Activated CD8-positive, alpha-beta memory T cell treated with anti-CD3 and anti-CD28 coated beads for 1 hour (primary cell): ENCODE data around the gene METTL9.
A peak's percentile ranks its signal among the peaks of the same experiment; 100 is the strongest.
"Not testable (repeated sequence)": the region's sequence is repeated elsewhere in the genome, so short reads cannot be mapped to it uniquely, and the experiment has no call there.

ENCODE experiments used
- DNase-seq, 2 donors: peaks; one replicate each; pipeline ENCODE4 v3.0.0-alpha.2; 2020; ENCODE audit warnings: low read depth in 1 of 2; ENCODE audit errors: extremely low read depth in 1 of 2

The METTL9 gene

GRCh38 chr16:21599122-21600030 lies at the start of gene METTL9:
METTL9 (plus strand) TSS chr16:21599577; CDS start chr16:21599734, 157 bp downstream.
- peak; percentile 88 to 90 for DNase-seq

- not testable (repeated sequence) for DNase-seq
These were observed 49.4 kb upstream of the METTL9 start for GRCh38 chr16:21549975-21550374.

- DNase-seq, result not testable (repeated sequence)
These were observed 48.9 kb upstream of the METTL9 start for GRCh38 chr16:21550435-21550834.

- DNase-seq, result not testable (repeated sequence)
These were observed 48.3 kb upstream of the METTL9 start for GRCh38 chr16:21551076-21551475.

- DNase-seq, result not testable (repeated sequence)
These were observed 47.8 kb upstream of the METTL9 start for GRCh38 chr16:21551600-21551999.

GRCh38 chr16:21553481-21554296 lies 45.7 kb upstream of the METTL9 start:
- DNase-seq, result not testable (repeated sequence)

DNA sequence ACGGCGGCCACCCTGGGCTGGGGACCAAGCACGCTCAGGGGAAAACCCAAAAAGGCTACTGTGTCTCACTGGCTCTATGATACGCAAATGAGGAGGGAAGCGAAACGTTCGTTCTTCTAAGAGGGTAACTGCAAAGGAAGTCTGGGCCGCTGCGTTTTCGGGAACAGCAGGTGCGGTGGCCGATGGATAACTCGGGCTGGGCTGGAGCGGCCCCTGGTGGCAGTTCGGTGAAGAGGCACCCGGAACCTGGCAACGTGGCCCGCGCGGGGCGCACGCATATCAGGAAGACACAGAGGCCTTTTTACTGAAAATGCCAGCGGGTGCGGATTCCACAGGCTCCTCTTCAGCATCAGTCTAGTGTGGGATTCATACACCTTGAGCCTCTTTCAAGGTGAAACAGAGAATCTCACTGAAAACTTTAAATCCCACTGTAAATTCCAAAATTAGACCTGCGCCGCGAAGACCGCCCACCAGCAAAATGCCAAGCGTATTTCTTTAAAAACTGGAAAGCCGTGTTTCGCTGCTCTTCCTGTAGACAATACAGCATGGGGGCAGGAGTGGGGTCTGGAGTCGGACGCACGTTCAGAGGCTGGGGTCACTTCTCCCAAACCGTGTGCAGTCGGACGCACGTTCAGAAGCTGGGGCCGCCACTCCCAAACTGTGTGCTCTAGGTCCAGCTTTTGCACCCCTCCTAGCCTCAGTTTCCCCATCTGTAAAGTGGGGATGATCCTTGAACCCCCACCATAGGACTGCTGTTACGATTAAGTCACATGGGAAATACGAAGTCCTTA lies 44.4 kb upstream of the METTL9 start:
- peak; percentile 81 for DNase-seq

- not testable (repeated sequence) for DNase-seq
These were observed 43.8 kb upstream of the METTL9 start for GRCh38 chr16:21555621-21556020.

GRCh38 chr16:21556026-21556595 lies 43.3 kb upstream of the METTL9 start:
- not testable (repeated sequence) for DNase-seq

DNA sequence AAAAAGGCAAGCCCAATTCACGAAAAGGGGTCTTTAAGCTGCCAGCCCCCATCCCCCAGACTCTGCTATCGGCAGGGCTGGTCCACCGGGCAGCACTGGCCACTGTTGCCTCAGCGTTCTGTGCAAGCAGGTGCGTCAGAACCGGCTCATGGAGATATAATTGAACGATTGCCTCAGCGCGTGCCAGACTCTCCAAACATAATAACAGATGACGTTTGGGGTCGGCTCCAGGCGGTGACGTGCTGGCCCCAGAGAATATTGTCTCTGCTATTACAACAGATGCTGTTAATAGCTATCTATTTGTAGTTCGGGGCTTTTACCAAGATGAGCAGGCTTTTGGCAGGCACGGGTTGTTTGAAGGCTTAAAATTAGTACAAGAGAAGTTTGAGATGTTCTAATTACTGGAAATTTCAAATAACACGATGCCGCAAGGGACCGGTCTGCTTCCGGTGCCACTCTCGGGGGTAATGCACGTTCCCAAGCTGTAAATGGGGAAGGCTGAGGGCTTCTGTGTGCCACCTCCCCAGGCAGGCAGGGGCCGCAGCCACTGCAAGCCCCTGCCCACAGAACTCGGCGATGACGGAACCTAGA lies 42.6 kb upstream of the METTL9 start:
- DNase-seq, result not testable (repeated sequence)

DNA sequence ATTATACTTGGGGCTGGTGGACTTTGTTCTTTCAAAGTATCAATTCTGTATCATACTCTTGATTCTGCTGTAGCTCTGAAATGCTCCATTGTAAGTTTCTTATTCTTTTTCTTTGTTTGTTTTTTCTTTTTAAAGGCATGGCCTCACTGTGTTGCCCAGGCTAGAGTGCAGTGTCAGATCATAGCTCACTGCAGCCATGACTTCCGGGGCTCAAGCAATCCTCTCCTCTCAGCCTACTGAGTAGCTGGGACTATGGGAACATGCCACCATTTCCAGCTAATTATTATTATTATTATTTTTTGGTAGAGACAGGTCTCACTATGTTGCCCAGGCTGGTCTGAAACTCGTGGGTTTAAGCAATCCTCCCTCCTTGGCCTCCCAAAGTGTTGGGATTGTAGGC lies 38.9 kb upstream of the METTL9 start:
- no peak for DNase-seq

DNA sequence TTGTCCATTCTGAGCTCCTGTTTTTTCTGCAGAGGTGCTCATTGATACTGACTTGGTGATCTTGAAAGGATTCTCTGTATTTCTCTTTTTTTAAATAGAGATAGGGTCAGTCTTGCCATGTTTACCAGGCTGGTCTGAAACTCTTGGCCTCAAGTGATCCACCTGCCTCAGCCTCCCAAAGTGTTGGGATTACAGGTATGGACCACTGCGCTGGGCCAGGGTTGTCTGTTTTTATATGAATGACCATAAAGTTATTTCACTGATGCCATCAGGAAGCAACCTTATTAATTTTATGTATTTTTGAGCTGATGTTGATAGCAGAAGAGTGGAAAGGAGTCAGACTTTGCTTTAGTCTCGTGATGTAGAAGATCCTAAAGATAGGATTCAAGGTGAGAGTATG lies 35.7 kb upstream of the METTL9 start:
- DNase-seq, result no peak

GRCh38 chr16:21564367-21564766 lies 35.0 kb upstream of the METTL9 start:
- not testable (repeated sequence) for DNase-seq

GRCh38 chr16:21565507-21565860 lies 33.9 kb upstream of the METTL9 start:
- DNase-seq, result no peak

DNA sequence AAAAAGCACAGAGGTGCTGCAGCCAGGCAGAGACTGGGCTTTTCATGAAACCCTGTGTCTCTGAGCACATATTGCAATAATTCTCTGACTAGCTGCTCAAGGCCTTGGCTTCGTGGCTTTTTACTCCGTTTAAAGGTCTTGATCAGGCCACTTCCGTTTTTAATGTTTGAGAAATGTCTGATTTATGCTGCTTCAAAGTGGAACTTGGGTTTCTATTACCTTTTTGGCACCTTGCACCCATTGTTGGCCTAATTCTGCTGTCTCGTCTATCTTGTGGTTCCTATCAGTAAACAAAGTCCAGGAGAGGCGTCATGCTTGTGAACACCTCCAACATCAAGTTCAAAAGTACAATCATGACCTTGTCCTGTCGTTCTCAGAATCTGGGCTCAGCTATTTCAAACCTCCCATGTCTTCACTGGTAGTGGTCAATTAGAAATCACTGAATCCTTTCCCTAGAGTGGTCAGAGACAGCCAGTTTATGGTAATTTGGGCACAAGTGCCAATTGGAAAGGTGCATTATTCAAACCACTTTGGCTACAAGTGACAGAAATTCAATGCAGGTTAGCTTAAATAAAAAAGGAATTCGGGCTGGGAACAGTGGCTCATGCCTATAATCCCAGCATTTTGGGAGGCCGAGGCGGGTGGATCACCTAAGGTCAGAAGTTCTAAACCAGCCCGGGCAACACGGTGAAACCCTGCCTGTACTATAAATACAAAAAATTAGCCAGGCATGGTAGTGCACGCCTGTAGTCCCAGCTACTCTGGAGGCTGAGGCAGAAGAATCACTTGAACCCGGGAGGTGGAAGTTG lies 33.3 kb upstream of the METTL9 start:
- DNase-seq, result no peak

DNA sequence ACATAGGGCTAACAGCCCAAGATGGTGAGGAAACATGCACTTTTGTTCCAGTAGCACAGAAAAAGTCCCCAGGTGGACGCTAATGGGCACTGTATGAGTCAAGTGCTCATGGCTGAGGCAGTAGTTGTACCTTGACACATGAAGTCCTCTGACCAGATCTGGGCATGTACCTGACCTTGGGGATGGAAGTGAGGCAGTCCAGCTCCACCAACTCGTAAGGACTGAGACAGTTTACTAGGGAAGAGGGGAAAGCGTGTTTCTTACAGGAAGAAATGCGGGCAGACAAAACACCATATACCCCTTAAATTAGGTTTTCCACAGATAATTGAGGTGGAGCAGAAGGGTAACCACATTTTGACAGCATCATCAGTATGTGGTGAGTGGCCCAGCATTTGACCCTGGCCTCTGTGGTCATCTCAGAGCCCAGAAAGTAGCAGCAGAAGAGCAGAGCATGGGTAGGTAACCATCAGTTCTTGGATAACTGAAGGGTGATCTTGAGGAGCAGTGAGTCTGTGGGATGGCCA lies 32.4 kb upstream of the METTL9 start:
- no peak for DNase-seq

DNA sequence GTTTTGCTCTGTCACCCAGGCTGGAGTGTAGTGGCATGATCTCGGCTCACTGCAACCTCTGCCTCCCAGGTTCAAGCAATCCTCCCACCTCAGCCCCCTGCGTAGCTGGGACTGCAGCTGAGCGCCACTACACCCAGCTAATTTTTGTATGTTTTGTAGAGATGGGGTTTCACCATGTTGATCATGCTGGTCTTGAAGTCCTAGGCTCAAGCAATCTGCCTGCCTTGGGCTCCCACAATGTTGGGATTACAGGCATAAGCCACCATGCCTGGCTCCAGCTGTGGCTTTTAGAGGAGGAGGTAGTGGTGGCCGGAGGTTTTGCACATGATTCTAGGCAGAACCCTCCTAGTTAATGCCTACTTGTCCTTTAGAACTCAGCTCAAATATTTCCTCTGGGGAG lies 31.9 kb upstream of the METTL9 start:
- DNase-seq, result not testable (repeated sequence)

DNA sequence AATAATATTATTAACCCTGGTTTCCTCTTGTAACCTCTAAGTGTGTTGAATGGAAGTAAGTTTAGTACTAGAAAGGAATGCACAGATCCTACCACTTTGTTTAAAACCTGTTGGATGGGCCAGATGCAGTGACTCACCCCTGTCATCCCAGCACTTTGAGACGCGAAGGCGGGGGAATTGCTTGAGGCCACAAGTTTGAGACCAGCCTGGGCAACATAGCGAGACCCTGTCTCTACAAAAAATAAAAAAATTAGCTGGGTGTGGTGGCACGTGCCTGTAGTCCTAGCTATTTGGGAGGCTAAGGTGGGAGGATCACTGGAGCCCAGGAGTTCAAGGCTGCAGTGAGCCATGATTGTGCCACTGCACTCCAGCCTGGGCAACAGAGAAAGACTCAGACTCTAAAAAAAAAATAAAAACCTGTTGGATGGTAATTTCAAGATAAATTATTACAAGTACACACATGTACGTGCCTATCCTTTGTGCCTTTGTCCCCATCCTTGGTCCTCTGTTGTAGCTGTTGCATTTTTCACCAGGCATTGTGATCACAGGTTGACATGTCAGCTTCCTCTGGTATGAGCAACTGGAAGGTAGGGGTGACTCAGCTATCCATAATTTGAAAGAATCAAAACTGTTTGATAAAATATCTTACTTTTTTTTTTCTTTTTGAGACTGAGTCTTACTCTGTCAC lies 30.7 kb upstream of the METTL9 start:
- DNase-seq, result no peak

DNA sequence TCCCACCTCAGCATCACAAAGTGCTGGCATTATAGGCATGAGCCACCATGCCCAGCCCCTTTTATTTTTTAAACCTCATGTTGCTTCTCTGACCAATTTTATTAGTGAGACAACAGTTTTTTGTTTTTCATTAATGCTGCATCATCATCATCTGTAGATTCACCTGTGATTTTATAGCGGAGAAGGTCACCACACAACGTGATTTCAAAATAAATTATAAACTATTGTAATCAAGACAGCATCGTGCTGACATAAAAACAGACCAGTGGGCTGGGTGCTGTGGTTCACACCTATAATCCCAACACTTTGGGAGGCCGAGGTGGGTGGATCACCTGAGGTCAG lies 28.7 kb upstream of the METTL9 start:
- DNase-seq, result no peak
